Naive thymus-derived CD4-positive, alpha-beta T cell (primary cell): ENCODE results near the gene FOXJ3. TPM values are rescaled to one million over a fixed set of nuclear protein-coding genes. Genes with fewer than 3 reads are reported as not detected.

Experiments used
- ATAC-seq: fragments of 150-1000 bp; cut with Tn5 transposase; 2 replicates; pipeline ENCODE4 v1.10.0; 2021; ENCODE audit warnings: mild to moderate bottlenecking, moderate library complexity
- CTCF ChIA-PET: fragments of 350-600 bp; sonication (Branson Sonifier 250); formaldehyde crosslinking; loops from one replicate; lab custom pipeline; 2021; ENCODE audit warnings: antibody characterized with exemption; lab: Charles Lee
- POLR2A ChIA-PET: fragments of 350-600 bp; sonication (Branson Sonifier 250); formaldehyde crosslinking; loops from one replicate; lab custom pipeline; 2021; ENCODE audit warnings: antibody characterized with exemption, inconsistent platforms; lab: Charles Lee
- DNase-seq, 9 donors: peaks; one replicate each; pipeline versions ENCODE4 v3.0.0 to v3.0.0-alpha.2; 2020 to 2022; ENCODE audit warnings: mixed read lengths in 1 of 9
- H3K27ac ChIP-seq: one replicate; pipeline ENCODE4 v1.7.0; 2013; ENCODE audit warnings: mild to moderate bottlenecking, low read depth, low read length, moderate library complexity
- H3K27me3 ChIP-seq, 2 donors: one replicate each; pipeline ENCODE4 v1.7.0; 2013; ENCODE audit warnings: low read length in 2 of 2, mild to moderate bottlenecking in 2 of 2, moderate library complexity in 2 of 2; ENCODE audit not compliant: control insufficient read depth in 2 of 2, insufficient read depth in 2 of 2
- H3K36me3 ChIP-seq, 3 experiments: 1 replicate in 2 of 3; 2 replicates in 1 of 3; pipeline ENCODE4 v1.7.0; 2013; ENCODE audit warnings: low read length in 3 of 3, mild to moderate bottlenecking in 3 of 3, moderate library complexity in 1 of 3; ENCODE audit not compliant: insufficient read depth in 3 of 3, control insufficient read depth in 2 of 3
- H3K4me1 ChIP-seq, 2 donors: one replicate each; pipeline ENCODE4 v1.7.0; 2013; ENCODE audit warnings: low read length in 2 of 2, mild to moderate bottlenecking in 2 of 2, moderate library complexity in 1 of 2; ENCODE audit not compliant: control insufficient read depth in 2 of 2, insufficient read depth in 2 of 2
- H3K4me3 ChIP-seq: 2 replicates; pipeline ENCODE4 v1.7.0; 2013; ENCODE audit warnings: mild to moderate bottlenecking, low read length
- H3K9me3 ChIP-seq, 3 experiments: 1 replicate in 2 of 3; 2 replicates in 1 of 3; pipeline ENCODE4 v1.7.0; 2013; ENCODE audit warnings: low read length in 3 of 3; ENCODE audit not compliant: control insufficient read depth in 2 of 3
- H3K27ac Mint-ChIP-seq, 9 donors: one replicate each; pipeline ENCODE4 v1.8.0; 2020 to 2022; ENCODE audit warnings: mixed read lengths in 9 of 9, mild to moderate bottlenecking in 8 of 9, moderate library complexity in 5 of 9, inconsistent platforms in 2 of 9
- H3K27me3 Mint-ChIP-seq, 5 donors: one replicate each; pipeline ENCODE4 v1.8.0; 2021 to 2022; ENCODE audit warnings: mixed read lengths in 5 of 5, mild to moderate bottlenecking in 1 of 5
- H3K36me3 Mint-ChIP-seq, 5 donors: one replicate each; pipeline ENCODE4 v1.8.0; 2020 to 2022; ENCODE audit warnings: mixed read lengths in 5 of 5, mild to moderate bottlenecking in 3 of 5, inconsistent platforms in 1 of 5
- H3K4me1 Mint-ChIP-seq, 7 donors: one replicate each; pipeline ENCODE4 v1.8.0; 2020 to 2022; ENCODE audit warnings: mixed read lengths in 7 of 7, mild to moderate bottlenecking in 3 of 7, inconsistent platforms in 1 of 7
- H3K4me3 Mint-ChIP-seq, 10 donors: one replicate each; pipeline ENCODE4 v1.8.0; 2020 to 2022; ENCODE audit warnings: mild to moderate bottlenecking in 10 of 10, mixed read lengths in 10 of 10, moderate library complexity in 6 of 10, inconsistent platforms in 2 of 10
- H3K9me3 Mint-ChIP-seq, 11 donors: one replicate each; pipeline ENCODE4 v1.8.0; 2020 to 2022; ENCODE audit warnings: mixed read lengths in 11 of 11, mild to moderate bottlenecking in 4 of 11, inconsistent platforms in 1 of 11, moderate library complexity in 1 of 11
- intact Hi-C, 2 donors: fragments of 100-400 bp; cut with micrococcal nuclease; formaldehyde crosslinking; loops; one replicate each; pipeline ENCODE4 v1.15.1; 2023
- polyA plus RNA-seq, 2 donors: library from polyadenylated mRNA; unstranded; fragments of 300-500 nt; fragmentation: Illumina TruSeq; gene quantifications; one replicate each; pipeline ENCODE4 v1.2.3, GENCODE V29; 2021
- total RNA-seq, 6 experiments: library from RNA in 5 of 6; stranded (reverse) in 5 of 6; gene quantifications; 1 replicate in 5 of 6; 2 replicates in 1 of 6; pipeline ENCODE4 v1.2.3 and lab custom pipeline; 2021 to 2026

FOXJ3 gene
- total and polyA plus RNA-seq, 7 experiments from 2014 or later, result 38.9 to 93.3 (median 70.0) TPM

- H3K27ac ChIP-seq, result no peak overlapping the region
- ChIA-PET CTCF (no interaction called here), POLR2A (no interaction called here)
- no peaks in the 10 kb centered on the region for H3K36me3 ChIP-seq
- no peak overlapping the region for H3K4me3 ChIP-seq
- ATAC-seq (no peak), DNase-seq (no peak)
- H3K4me1 ChIP-seq, result no peaks in the 10 kb centered on the region
- Mint-ChIP-seq H3K4me1 (peaks cover 0 to 7% (median 5%) of the 10 kb centered on the region in 7 donors), H3K9me3 (no peaks in the 10 kb centered on the region), H3K27ac (no peak overlapping the region), H3K36me3 (no peaks in the 10 kb centered on the region), H3K27me3 (peaks cover 0 to 19% (median 5%) of the 10 kb centered on the region in 5 donors), H3K4me3 (no peak overlapping the region)
- H3K9me3 ChIP-seq, result no peaks in the 10 kb centered on the region
- intact Hi-C loops, result no loop called here
- H3K27me3 ChIP-seq, result no peaks in the 10 kb centered on the region
These were observed 195.6 kb downstream of the FOXJ3 start for GRCh38 chr1:42139444-42139843.

GRCh38 chr1:42138586-42138985, 196.4 kb downstream of the FOXJ3 start:
- intact Hi-C loops, result no loop called here
- DNase-seq, result no peak
- Histone ChIP-seq H3K4me3 (no peak overlapping the region), H3K27ac (no peak overlapping the region), H3K27me3 (no peaks in the 10 kb centered on the region), H3K9me3 (no peaks in the 10 kb centered on the region), H3K36me3 (no peaks in the 10 kb centered on the region), H3K4me1 (no peaks in the 10 kb centered on the region)
- H3K27ac Mint-ChIP-seq, result no peak overlapping the region
- CTCF ChIA-PET, result interaction anchor here (0.7 kb wide), 1 partner anchor 34 kb away, joined by 3 read pairs; no protein-coding TSS in a partner anchor
- peaks cover 0 to 18% (median 5%) of the 10 kb centered on the region in 5 donors for H3K27me3 Mint-ChIP-seq
- POLR2A ChIA-PET, result no interaction called here
- no peaks in the 10 kb centered on the region for H3K9me3 Mint-ChIP-seq
- ATAC-seq, result no peak
- H3K36me3 Mint-ChIP-seq, result no peaks in the 10 kb centered on the region
- H3K4me1 Mint-ChIP-seq, result peaks cover 0 to 6% (median 5%) of the 10 kb centered on the region in 7 donors
- H3K4me3 Mint-ChIP-seq, result no peak overlapping the region

- H3K9me3 ChIP-seq, result no peaks in the 10 kb centered on the region
- DNase-seq, result no peak
- no peaks in the 10 kb centered on the region for H3K36me3 ChIP-seq
- ChIA-PET POLR2A (no interaction called here), CTCF (interaction anchor here (0.7 kb wide), 1 partner anchor 35 kb away, joined by 3 read pairs; no protein-coding TSS in a partner anchor)
- H3K4me3 ChIP-seq, result no peak overlapping the region
- peaks cover 0 to 16% (median 5%) of the 10 kb centered on the region in 5 donors for H3K27me3 Mint-ChIP-seq
- intact Hi-C loops, result no loop called here
- no peaks in the 10 kb centered on the region for H3K9me3 Mint-ChIP-seq
- no peaks in the 10 kb centered on the region for H3K36me3 Mint-ChIP-seq
- peaks cover 0 to 2% (median 0%) of the 10 kb centered on the region in 7 donors for H3K4me1 Mint-ChIP-seq
- ATAC-seq, result no peak
- no peaks in the 10 kb centered on the region for H3K27me3 ChIP-seq
- H3K27ac ChIP-seq, result no peak overlapping the region
- H3K4me3 Mint-ChIP-seq, result no peak overlapping the region
- H3K4me1 ChIP-seq, result no peaks in the 10 kb centered on the region
- H3K27ac Mint-ChIP-seq, result no peak overlapping the region
These were observed 197.3 kb downstream of the FOXJ3 start for GRCh38 chr1:42137766-42138165.

GRCh38 chr1:42136466-42136865, 198.6 kb downstream of the FOXJ3 start:
- Mint-ChIP-seq H3K27ac (no peak overlapping the region), H3K4me3 (no peak overlapping the region), H3K9me3 (no peaks in the 10 kb centered on the region), H3K4me1 (peaks cover 0 to 2% (median 0%) of the 10 kb centered on the region in 7 donors), H3K27me3 (peaks cover 0 to 16% (median 4%) of the 10 kb centered on the region in 5 donors), H3K36me3 (no peaks in the 10 kb centered on the region)
- H3K4me1 ChIP-seq, result no peaks in the 10 kb centered on the region
- intact Hi-C loops, result no loop called here
- ATAC-seq (no peak), DNase-seq (no peak)
- no peak overlapping the region for H3K27ac ChIP-seq
- ChIA-PET POLR2A (no interaction called here), CTCF (no interaction called here)
- no peaks in the 10 kb centered on the region for H3K36me3 ChIP-seq
- no peaks in the 10 kb centered on the region for H3K27me3 ChIP-seq
- no peak overlapping the region for H3K4me3 ChIP-seq
- no peaks in the 10 kb centered on the region for H3K9me3 ChIP-seq

GRCh38 chr1:42135426-42135825, 199.6 kb downstream of the FOXJ3 start:
- Mint-ChIP-seq H3K27me3 (peaks cover 0 to 16% (median 4%) of the 10 kb centered on the region in 5 donors), H3K36me3 (no peaks in the 10 kb centered on the region), H3K27ac (no peak overlapping the region), H3K9me3 (no peaks in the 10 kb centered on the region), H3K4me3 (no peak overlapping the region), H3K4me1 (peaks cover 0 to 2% (median 0%) of the 10 kb centered on the region in 7 donors)
- intact Hi-C loops, result no loop called here
- ChIA-PET POLR2A (no interaction called here), CTCF (no interaction called here)
- no peak for DNase-seq
- Histone ChIP-seq H3K9me3 (no peaks in the 10 kb centered on the region), H3K27ac (no peak overlapping the region), H3K4me1 (no peaks in the 10 kb centered on the region), H3K36me3 (no peaks in the 10 kb centered on the region), H3K4me3 (no peak overlapping the region), H3K27me3 (no peaks in the 10 kb centered on the region)
- ATAC-seq, result no peak

GRCh38 chr1:42133809-42134526, 201.1 kb downstream of the FOXJ3 start:
- DNase-seq (no peak), ATAC-seq (no peak)
- H3K27me3 ChIP-seq, result no peaks in the 10 kb centered on the region
- no peaks in the 10 kb centered on the region for H3K9me3 ChIP-seq
- POLR2A ChIA-PET, result no interaction called here
- H3K4me1 Mint-ChIP-seq, result peaks cover 0 to 2% (median 0%) of the 10 kb centered on the region in 7 donors
- H3K9me3 Mint-ChIP-seq, result no peaks in the 10 kb centered on the region
- no peak overlapping the region for H3K27ac ChIP-seq
- no peak overlapping the region for H3K4me3 Mint-ChIP-seq
- intact Hi-C loops, result no loop called here
- no peaks in the 10 kb centered on the region for H3K4me1 ChIP-seq
- H3K4me3 ChIP-seq, result no peak overlapping the region
- H3K36me3 ChIP-seq, result no peaks in the 10 kb centered on the region
- H3K27ac Mint-ChIP-seq, result no peak overlapping the region
- CTCF ChIA-PET, result no interaction called here
- no peaks in the 10 kb centered on the region for H3K36me3 Mint-ChIP-seq
- peaks cover 0 to 17% (median under 1%) of the 10 kb centered on the region in 5 donors for H3K27me3 Mint-ChIP-seq

GRCh38 chr1:42133390-42133789, 201.6 kb downstream of the FOXJ3 start:
- Histone ChIP-seq H3K9me3 (no peaks in the 10 kb centered on the region), H3K27me3 (no peaks in the 10 kb centered on the region), H3K4me1 (no peaks in the 10 kb centered on the region), H3K27ac (no peak overlapping the region), H3K4me3 (no peak overlapping the region), H3K36me3 (no peaks in the 10 kb centered on the region)
- DNase-seq, result no peak
- Mint-ChIP-seq H3K27me3 (peaks cover 0 to 21% (median 5%) of the 10 kb centered on the region in 5 donors), H3K4me3 (no peak overlapping the region), H3K27ac (no peak overlapping the region), H3K36me3 (no peaks in the 10 kb centered on the region), H3K4me1 (peaks cover 0 to 2% (median 0%) of the 10 kb centered on the region in 7 donors), H3K9me3 (no peaks in the 10 kb centered on the region)
- ChIA-PET CTCF (no interaction called here), POLR2A (no interaction called here)
- ATAC-seq, result no peak
- intact Hi-C loops, result no loop called here
